Breast epithelium (tissue), 4 donors: ENCODE results near the gene TMEM218. TPM values are rescaled to one million over a fixed set of nuclear protein-coding genes. Genes with fewer than 3 reads are reported as not detected.

Experiments used
- DNase-seq, 2 donors: peaks; one replicate each; pipeline ENCODE4 v3.0.0-alpha.2; 2019; ENCODE audit warnings: low spot score in 2 of 2
- H3K27ac ChIP-seq, 2 donors: fragments of 200-600 bp; sonication (generic) in 1 of 2; one replicate each; pipeline ENCODE4 v1.5.1; 2016 to 2019; ENCODE audit warnings: mild to moderate bottlenecking in 1 of 2
- H3K27me3 ChIP-seq, 2 donors: fragments of 200-600 bp; sonication (generic) in 1 of 2; one replicate each; pipeline versions ENCODE4 v1.5.1 to v1.6.0; 2017 to 2019; ENCODE audit warnings: control low read depth in 1 of 2, mild to moderate bottlenecking in 1 of 2
- H3K36me3 ChIP-seq: fragments of 200-600 bp; one replicate; pipeline ENCODE4 v1.5.1; 2019
- H3K4me1 ChIP-seq, 2 donors: fragments of 200-600 bp; sonication (generic); one replicate each; pipeline ENCODE4 v1.5.1; 2016 to 2019; ENCODE audit warnings: control low read depth in 1 of 2
- H3K4me3 ChIP-seq, 3 donors: fragments of 200-600 bp; sonication (generic); 1 replicate in 2 of 3; 2 replicates in 1 of 3; pipeline ENCODE4 v1.5.1; 2016 to 2019; ENCODE audit warnings: mild to moderate bottlenecking in 3 of 3, moderate library complexity in 2 of 3
- H3K9me3 ChIP-seq, 2 donors: fragments of 200-600 bp; sonication (generic) in 1 of 2; one replicate each; pipeline ENCODE4 v1.5.1; 2016 to 2019; ENCODE audit warnings: control low read depth in 1 of 2
- CTCF ChIP-seq, 3 donors: fragments of 450-650 bp; IDR thresholded peaks; one replicate each; pipeline ENCODE4 v1.5.1; 2016 to 2017; ENCODE audit warnings: antibody characterized with exemption in 3 of 3, mild to moderate bottlenecking in 3 of 3, moderate library complexity in 3 of 3
- POLR2A ChIP-seq: fragments of 450-650 bp; IDR thresholded peaks from one replicate; pipeline ENCODE4 v1.6.1; 2016; ENCODE audit warnings: antibody characterized with exemption, mild to moderate bottlenecking, moderate library complexity
- POLR2AphosphoS5 ChIP-seq, 3 donors: sonication (generic); formaldehyde crosslinking; IDR thresholded peaks; one replicate each; pipeline ENCODE4 v1.6.1; 2017; ENCODE audit warnings: antibody characterized with exemption in 3 of 3
- intact Hi-C: fragments of 100-400 bp; cut with DNase I; formaldehyde crosslinking; loops from one replicate; pipeline ENCODE4 v1.15.1; 2023; ENCODE audit warnings: low total_unique reads
- total RNA-seq, 3 donors: library from RNA; depleted of rRNA; stranded (reverse); fragments of >200 nt; gene quantifications; one replicate each; pipeline ENCODE4 v1.1.0, GENCODE V29; 2016

TMEM218 gene
- total RNA-seq: 10 to 100 TPM; 20.6 to 26.2 (median 22.4) TPM

DNA sequence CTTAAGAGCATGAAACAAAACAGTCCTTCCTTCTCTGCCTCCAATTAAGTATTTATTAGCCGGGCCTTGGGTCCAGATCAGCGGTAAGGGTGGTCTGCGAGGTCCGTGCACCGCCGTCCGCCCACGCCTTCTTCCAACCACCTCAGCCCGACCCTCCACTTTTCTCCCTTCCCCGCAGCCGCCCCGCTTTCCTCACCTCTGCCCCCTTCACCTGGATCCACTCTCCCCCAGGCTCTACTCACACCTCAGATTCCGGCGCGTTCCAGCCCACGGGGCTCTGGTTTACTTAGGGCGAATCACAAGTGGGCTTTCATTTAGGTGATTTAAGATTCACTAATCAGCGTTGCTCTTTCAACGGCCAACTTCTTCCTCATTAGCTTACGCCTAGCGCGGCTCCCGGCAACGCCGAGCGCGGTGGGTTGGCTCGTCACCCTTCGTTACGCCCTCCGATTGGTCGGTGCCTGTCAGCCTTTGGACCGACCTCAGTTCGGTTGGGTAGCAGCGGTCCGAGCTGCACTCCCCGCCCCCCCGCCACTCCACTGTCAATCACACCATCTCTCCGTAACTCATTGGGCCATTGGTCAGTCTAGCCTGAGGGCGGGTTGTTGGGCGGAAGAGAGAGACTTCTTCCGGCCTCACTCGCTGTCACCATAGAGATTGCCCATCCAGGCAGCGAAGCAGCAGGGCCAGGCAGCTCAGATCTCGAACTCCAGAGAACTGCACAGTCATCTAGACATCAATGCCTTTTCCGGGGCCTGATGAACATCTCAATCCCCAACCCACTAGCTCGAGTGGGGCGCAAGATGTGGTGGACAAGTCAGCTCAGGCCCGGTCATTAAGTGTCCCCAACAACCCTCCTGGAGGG, at the start of gene TMEM218:
TMEM218 (minus strand) TSS at position 284 of the 865 bp plus-strand sequence. CDS start 9,385 bp downstream, outside the sequence.
- intact Hi-C loops: no loop called here
- Histone ChIP-seq H3K36me3 (no peaks in the 10 kb centered on the region), H3K4me3 (peak within 1 kb of the TSS; percentile 57 to 96 (median 81)), H3K4me1 (no peaks in the 10 kb centered on the region), H3K9me3 (no peaks in the 10 kb centered on the region), H3K27ac (peak within 1 kb of the TSS; percentile 87 to 93), H3K27me3 (no peaks in the 10 kb centered on the region)
- DNase-seq: peak; percentile 98 to 99
- TF ChIP-seq POLR2A (no peak), POLR2AphosphoS5 (IDR thresholded peaks at IDR 0.05) (peak in 2 of 3 donors; percentile 32 to 61)

DNA sequence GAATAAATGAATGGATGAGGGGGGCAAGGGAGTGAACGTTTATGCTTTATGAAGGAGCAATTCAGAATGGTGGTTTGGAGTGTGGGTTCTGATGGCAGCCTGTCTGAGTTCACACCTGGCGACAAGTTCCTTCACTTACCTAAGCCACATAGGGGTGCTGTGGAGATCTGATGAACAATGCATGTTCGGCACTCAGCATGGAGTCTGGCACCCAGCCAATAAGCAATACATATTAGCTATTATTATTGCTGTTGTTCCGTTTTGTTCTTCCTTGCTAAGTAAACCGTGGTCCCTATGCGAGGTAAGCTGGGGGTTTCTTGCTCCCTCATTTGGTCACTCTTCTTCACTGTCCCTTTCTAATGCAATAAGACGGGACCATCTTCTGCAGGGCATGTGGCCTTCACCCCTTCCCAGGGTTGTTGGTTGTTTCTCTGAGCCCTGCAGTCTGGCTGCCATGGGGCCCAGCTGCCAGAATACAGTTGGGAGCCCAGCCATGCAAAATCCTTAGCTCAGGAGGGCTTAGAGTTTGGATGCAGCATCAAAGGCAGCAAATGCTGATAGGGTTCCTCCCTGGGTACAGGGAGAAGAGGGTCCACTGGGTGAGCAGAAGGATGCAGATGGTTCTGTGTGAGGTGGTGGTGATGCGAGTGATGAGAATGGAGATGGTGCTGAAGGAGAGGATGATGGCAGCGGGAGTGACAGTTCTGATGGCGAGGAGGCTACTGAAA, 46.7 kb upstream of the TMEM218 start:
- H3K27ac ChIP-seq: no peak overlapping the region
- intact Hi-C loops: loop anchor here (5.0 kb wide), 1 partner anchor 774 kb away; no protein-coding TSS in a partner anchor
- H3K4me1 ChIP-seq: no peaks in the 10 kb centered on the region

GRCh38 chr11:125157118-125157733, 45.8 kb upstream of the TMEM218 start:
- intact Hi-C loops: loop anchor here (5.0 kb wide), 1 partner anchor 775 kb away; no protein-coding TSS in a partner anchor
- H3K27me3 ChIP-seq: peaks cover 0 to 33% of the 10 kb centered on the region in 2 donors
- no peaks in the 10 kb centered on the region for H3K4me1 ChIP-seq
- H3K27ac ChIP-seq: no peak overlapping the region
- H3K36me3 ChIP-seq: no peaks in the 10 kb centered on the region
- TF ChIP-seq POLR2A (no peak), CTCF (IDR thresholded peaks at IDR 0.05) (no peak), POLR2AphosphoS5 (IDR thresholded peaks at IDR 0.05) (no peak)
- no peak overlapping the region for H3K4me3 ChIP-seq
- H3K9me3 ChIP-seq: no peaks in the 10 kb centered on the region
- DNase-seq: no peak

More for the DNA sequence above, 46.7 kb upstream of the TMEM218 start:
- TF ChIP-seq CTCF (IDR thresholded peaks at IDR 0.05) (no peak), POLR2AphosphoS5 (IDR thresholded peaks at IDR 0.05) (no peak)
- Histone ChIP-seq H3K9me3 (no peaks in the 10 kb centered on the region), H3K36me3 (no peaks in the 10 kb centered on the region), H3K27me3 (peaks cover 0 to 33% of the 10 kb centered on the region in 2 donors), H3K4me3 (no peak overlapping the region)
- DNase-seq: no peak

- intact Hi-C loops: loop anchor here (5.0 kb wide), 1 partner anchor 776 kb away; no protein-coding TSS in a partner anchor
- DNase-seq: no peak
- Histone ChIP-seq H3K9me3 (no peaks in the 10 kb centered on the region), H3K36me3 (no peaks in the 10 kb centered on the region), H3K27me3 (peaks cover 0 to 32% of the 10 kb centered on the region in 2 donors), H3K4me1 (no peaks in the 10 kb centered on the region), H3K4me3 (no peak overlapping the region), H3K27ac (no peak overlapping the region)
- TF ChIP-seq POLR2AphosphoS5 (IDR thresholded peaks at IDR 0.05): no peak
- no peak for TF ChIP-seq CTCF (IDR thresholded peaks at IDR 0.05)
- no peak for TF ChIP-seq POLR2A
Observed at GRCh38 chr11:125156346-125157117, 45.1 kb upstream of the TMEM218 start.

DNA sequence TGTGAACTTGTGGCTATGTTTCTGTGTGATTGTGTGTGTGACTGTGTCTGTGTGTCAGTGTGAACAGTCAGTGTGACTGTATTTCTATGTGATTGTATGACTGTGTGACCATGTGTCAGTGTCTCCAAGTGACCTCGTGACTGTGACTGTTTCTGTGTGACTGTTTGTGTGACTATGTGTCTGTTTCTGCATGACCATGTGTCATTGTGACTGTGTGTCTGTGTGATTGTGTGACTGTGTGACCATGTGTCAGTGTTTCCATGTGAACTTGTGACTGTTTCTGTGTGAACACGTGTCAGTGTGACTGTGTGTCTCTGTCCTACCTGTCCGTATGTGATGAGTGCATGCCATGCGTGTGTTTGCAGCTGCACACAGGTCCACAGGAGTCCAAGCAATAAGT, 44.3 kb upstream of the TMEM218 start:
- Histone ChIP-seq H3K9me3 (no peaks in the 10 kb centered on the region), H3K27ac (no peak overlapping the region), H3K4me1 (no peaks in the 10 kb centered on the region), H3K27me3 (peaks cover 0 to 24% of the 10 kb centered on the region in 2 donors), H3K4me3 (no peak overlapping the region), H3K36me3 (no peaks in the 10 kb centered on the region)
- intact Hi-C loops: loop anchor here (5.0 kb wide), 1 partner anchor 777 kb away; no protein-coding TSS in a partner anchor
- no peak for TF ChIP-seq POLR2AphosphoS5 (IDR thresholded peaks at IDR 0.05)
- no peak for TF ChIP-seq POLR2A
- no peak for TF ChIP-seq CTCF (IDR thresholded peaks at IDR 0.05)
- no peak for DNase-seq
